ENCODE results near the gene ZFYVE27.

DNA sequence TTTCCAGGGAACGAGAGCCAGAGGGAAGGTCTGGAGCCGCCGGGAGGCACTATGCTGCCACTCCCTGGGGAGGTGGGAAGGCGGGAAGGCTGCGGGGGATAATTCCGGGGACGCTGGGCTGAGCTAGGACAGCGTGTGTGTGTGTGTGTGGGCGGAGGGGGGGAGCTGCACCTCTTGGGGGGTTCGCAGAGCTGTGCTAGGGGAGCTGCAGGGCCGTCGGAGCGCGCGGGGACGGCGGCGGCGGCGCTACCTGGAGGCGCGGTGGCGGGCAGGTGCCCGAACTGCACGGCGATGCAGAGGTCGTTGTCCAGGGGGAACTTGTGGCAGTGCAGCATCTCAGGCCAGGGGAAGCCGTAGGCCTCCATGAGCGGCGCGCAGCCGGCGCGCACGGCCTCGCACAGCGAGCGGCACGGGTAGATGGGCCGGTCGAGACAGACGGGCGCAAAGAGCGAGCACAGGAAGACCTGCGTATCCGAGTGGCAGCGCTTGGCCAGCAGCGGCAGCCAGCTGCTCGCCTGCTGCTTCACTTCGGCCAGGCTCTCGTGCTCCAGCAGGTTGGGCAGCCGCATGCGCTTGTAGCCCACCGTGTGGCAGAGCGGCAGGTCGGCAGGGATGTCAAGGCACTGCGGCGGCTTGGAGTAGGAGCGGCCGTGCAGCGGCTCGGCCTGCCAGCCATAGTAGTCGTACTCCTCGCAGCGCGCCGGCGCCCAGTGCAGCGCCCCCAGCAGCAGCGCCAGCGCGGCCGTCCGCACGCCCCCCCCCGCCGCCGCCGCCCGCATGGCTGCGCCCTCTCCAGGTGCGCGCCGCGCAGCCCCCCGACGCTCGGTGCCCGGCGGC lies 34.3 kb downstream of the ZFYVE27 start:
- TF ChIP-seq, protein P1, sequence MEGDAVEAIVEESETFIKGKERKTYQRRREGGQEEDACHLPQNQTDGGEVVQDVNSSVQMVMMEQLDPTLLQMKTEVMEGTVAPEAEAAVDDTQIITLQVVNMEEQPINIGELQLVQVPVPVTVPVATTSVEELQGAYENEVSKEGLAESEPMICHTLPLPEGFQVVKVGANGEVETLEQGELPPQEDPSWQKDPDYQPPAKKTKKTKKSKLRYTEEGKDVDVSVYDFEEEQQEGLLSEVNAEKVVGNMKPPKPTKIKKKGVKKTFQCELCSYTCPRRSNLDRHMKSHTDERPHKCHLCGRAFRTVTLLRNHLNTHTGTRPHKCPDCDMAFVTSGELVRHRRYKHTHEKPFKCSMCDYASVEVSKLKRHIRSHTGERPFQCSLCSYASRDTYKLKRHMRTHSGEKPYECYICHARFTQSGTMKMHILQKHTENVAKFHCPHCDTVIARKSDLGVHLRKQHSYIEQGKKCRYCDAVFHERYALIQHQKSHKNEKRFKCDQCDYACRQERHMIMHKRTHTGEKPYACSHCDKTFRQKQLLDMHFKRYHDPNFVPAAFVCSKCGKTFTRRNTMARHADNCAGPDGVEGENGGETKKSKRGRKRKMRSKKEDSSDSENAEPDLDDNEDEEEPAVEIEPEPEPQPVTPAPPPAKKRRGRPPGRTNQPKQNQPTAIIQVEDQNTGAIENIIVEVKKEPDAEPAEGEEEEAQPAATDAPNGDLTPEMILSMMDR (IDR thresholded peaks at IDR 0.05), result no peak
- TF ChIP-seq POLR2A (IDR thresholded peaks at IDR 0.05), result no peak
